HUES48 (cell line): ENCODE data around the gene ZSCAN31.

Source experiments
- H3K27ac ChIP-seq: one replicate; pipeline ENCODE4 v1.7.0; 2013; ENCODE audit warnings: low read depth, low read length, inconsistent platforms
- H3K27me3 ChIP-seq: 2 replicates; pipeline ENCODE4 v1.6.1; 2013; ENCODE audit warnings: mild to moderate bottlenecking, low read length; ENCODE audit not compliant: control insufficient read depth, insufficient read depth
- H3K36me3 ChIP-seq: 2 replicates; pipeline ENCODE4 v1.6.1; 2013; ENCODE audit warnings: low read length; ENCODE audit not compliant: control insufficient read depth, insufficient read depth
- H3K4me1 ChIP-seq: 2 replicates; pipeline ENCODE4 v1.6.1; 2013; ENCODE audit warnings: mild to moderate bottlenecking, low read length; ENCODE audit not compliant: control insufficient read depth, insufficient read depth
- H3K4me3 ChIP-seq: 2 replicates; pipeline ENCODE4 v1.5.1; 2013; ENCODE audit warnings: mild to moderate bottlenecking, low read depth, low read length
- H3K9ac ChIP-seq: 2 replicates; pipeline ENCODE4 v1.6.1; 2013; ENCODE audit warnings: mild to moderate bottlenecking, low read depth, low read length, moderate library complexity
- H3K9me3 ChIP-seq: 2 replicates; pipeline ENCODE4 v1.6.1; 2013; ENCODE audit warnings: low read length; ENCODE audit not compliant: control insufficient read depth, insufficient read depth

Gene ZSCAN31

GRCh38 chr6:28353356-28353755 lies 17.4 kb upstream of the ZSCAN31 start:
- Histone ChIP-seq H3K9ac (no peak overlapping the region), H3K4me3 (no peak overlapping the region), H3K27me3 (no peaks in the 10 kb centered on the region), H3K27ac (no peak overlapping the region), H3K9me3 (no peaks in the 10 kb centered on the region), H3K36me3 (0 out of 2 replicates have a peak, but pooled peaks cover 4% of the 10 kb centered on the region), H3K4me1 (peaks cover 22% of the 10 kb centered on the region)

- H3K4me1 ChIP-seq, result peaks cover 25% of the 10 kb centered on the region
- no peaks in the 10 kb centered on the region for H3K27me3 ChIP-seq
- H3K9me3 ChIP-seq, result no peaks in the 10 kb centered on the region
- H3K36me3 ChIP-seq, result 0 out of 2 replicates have a peak, but pooled peaks cover 4% of the 10 kb centered on the region
- H3K9ac ChIP-seq, result no peak overlapping the region
- H3K4me3 ChIP-seq, result peak overlapping the region; percentile 99
- no peak overlapping the region for H3K27ac ChIP-seq
Observed at GRCh38 chr6:28351493-28351925, 15.6 kb upstream of the ZSCAN31 start.

GRCh38 chr6:28351087-28351486 lies 15.1 kb upstream of the ZSCAN31 start:
- no peak overlapping the region for H3K9ac ChIP-seq
- H3K4me3 ChIP-seq, result peak overlapping the region; percentile 99
- no peak overlapping the region for H3K27ac ChIP-seq
- H3K4me1 ChIP-seq, result peaks cover 21% of the 10 kb centered on the region
- H3K27me3 ChIP-seq, result no peaks in the 10 kb centered on the region
- 0 out of 2 replicates have a peak, but pooled peaks cover 4% of the 10 kb centered on the region for H3K36me3 ChIP-seq
- H3K9me3 ChIP-seq, result no peaks in the 10 kb centered on the region

- H3K9me3 ChIP-seq, result no peaks in the 10 kb centered on the region
- H3K4me3 ChIP-seq, result peak within 1 kb of the TSS; percentile 99
- H3K27me3 ChIP-seq, result no peaks in the 10 kb centered on the region
- peaks cover 13% of the 10 kb centered on the region; the same call in 1 of the 2 replicates for H3K4me1 ChIP-seq
- peak within 1 kb of the TSS; percentile 89 for H3K9ac ChIP-seq
- peak within 1 kb of the TSS; percentile 81 for H3K27ac ChIP-seq
- H3K36me3 ChIP-seq, result 0 out of 2 replicates have a peak, but pooled peaks cover 4% of the 10 kb centered on the region
Observed at GRCh38 chr6:28349892-28350737, 14.2 kb upstream of the ZSCAN31 start, which contains the start of gene ZKSCAN3. TSS of gene ZKSCAN3 (plus strand) at chr6:28349947. CDS start at chr6:28359587, 9,640 bp downstream.

GRCh38 chr6:28349344-28349891 lies 13.5 kb upstream of the ZSCAN31 start:
- peak overlapping the region; percentile 81 for H3K27ac ChIP-seq
- H3K9ac ChIP-seq, result peak overlapping the region; percentile 89
- no peaks in the 10 kb centered on the region for H3K9me3 ChIP-seq

DNA sequence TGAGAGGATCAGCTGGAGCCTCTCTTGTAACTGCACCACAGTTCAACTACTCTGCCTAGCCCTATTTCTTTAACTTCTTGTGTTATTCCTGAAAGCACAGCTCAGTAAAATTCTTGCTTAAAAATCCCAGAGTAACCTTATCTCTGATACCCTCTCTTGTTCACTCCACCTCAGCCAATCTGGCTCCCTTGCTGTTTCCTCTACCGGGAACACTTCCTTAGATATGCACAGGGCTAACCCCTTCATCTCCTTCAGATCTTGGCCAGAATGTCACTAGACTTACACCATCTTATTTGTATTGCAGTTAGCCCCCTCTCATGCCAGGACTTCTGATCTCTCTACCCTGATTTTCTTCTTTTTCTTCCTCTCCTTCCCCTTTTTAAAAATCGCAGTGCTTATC lies 11.2 kb upstream of the ZSCAN31 start:
- Histone ChIP-seq H3K4me1 (peaks cover 13% of the 10 kb centered on the region; the same call in 1 of the 2 replicates), H3K9me3 (no peaks in the 10 kb centered on the region), H3K9ac (no peak overlapping the region), H3K36me3 (no peaks in the 10 kb centered on the region), H3K4me3 (no peak overlapping the region), H3K27ac (no peak overlapping the region), H3K27me3 (no peaks in the 10 kb centered on the region)

More at GRCh38 chr6:28349344-28349891, 13.5 kb upstream of the ZSCAN31 start:
- Histone ChIP-seq H3K4me3 (peak overlapping the region; percentile 99), H3K36me3 (0 out of 2 replicates have a peak, but pooled peaks cover 4% of the 10 kb centered on the region), H3K4me1 (peaks cover 13% of the 10 kb centered on the region; the same call in 1 of the 2 replicates), H3K27me3 (no peaks in the 10 kb centered on the region)

GRCh38 chr6:28345201-28345600 lies 9.3 kb upstream of the ZSCAN31 start:
- Histone ChIP-seq H3K4me3 (no peak overlapping the region), H3K27ac (no peak overlapping the region), H3K9ac (no peak overlapping the region), H3K4me1 (0 out of 2 replicates have a peak, but pooled peaks cover 4% of the 10 kb centered on the region), H3K9me3 (no peaks in the 10 kb centered on the region), H3K36me3 (no peaks in the 10 kb centered on the region), H3K27me3 (no peaks in the 10 kb centered on the region)

DNA sequence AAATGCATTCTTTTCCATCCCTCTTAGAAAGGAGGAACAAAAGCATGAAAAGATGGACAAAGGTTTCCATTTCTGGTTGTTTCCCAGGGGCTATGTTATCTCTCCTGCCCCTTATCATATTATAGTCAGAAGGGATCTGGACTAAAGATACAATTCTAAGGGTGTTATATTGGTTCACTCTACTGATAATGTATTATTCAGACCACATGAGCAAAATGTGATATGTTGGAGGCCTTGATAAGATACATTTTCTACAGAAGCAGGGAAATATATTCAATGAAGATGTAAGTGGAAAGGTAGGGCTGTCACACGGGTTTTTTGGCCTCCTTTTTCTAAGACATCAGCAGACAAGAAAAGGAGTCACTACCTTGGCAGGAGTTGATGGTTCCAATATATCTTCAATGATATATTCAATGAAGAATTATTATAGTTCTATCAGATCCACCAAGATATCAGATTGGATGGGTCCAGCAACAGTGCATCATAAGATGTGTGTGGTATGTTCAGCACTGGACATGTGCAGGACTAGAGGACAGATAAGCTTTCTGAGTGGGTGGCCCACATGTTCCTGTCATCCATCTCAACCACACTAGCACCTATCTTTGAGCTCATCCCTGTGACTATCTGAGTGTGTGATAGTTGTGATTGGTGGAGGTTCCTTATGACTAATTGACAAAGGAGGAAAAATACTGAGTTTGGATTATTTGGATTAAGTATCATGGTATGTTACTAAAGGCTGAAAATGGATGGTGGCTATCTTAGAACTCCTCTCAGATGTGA lies 8.1 kb upstream of the ZSCAN31 start:
- no peak overlapping the region for H3K27ac ChIP-seq
- 0 out of 2 replicates have a peak, but pooled peaks cover 4% of the 10 kb centered on the region for H3K4me1 ChIP-seq
- no peaks in the 10 kb centered on the region for H3K36me3 ChIP-seq
- no peak overlapping the region for H3K9ac ChIP-seq
- no peak overlapping the region for H3K4me3 ChIP-seq
- H3K27me3 ChIP-seq, result no peaks in the 10 kb centered on the region
- H3K9me3 ChIP-seq, result no peaks in the 10 kb centered on the region

DNA sequence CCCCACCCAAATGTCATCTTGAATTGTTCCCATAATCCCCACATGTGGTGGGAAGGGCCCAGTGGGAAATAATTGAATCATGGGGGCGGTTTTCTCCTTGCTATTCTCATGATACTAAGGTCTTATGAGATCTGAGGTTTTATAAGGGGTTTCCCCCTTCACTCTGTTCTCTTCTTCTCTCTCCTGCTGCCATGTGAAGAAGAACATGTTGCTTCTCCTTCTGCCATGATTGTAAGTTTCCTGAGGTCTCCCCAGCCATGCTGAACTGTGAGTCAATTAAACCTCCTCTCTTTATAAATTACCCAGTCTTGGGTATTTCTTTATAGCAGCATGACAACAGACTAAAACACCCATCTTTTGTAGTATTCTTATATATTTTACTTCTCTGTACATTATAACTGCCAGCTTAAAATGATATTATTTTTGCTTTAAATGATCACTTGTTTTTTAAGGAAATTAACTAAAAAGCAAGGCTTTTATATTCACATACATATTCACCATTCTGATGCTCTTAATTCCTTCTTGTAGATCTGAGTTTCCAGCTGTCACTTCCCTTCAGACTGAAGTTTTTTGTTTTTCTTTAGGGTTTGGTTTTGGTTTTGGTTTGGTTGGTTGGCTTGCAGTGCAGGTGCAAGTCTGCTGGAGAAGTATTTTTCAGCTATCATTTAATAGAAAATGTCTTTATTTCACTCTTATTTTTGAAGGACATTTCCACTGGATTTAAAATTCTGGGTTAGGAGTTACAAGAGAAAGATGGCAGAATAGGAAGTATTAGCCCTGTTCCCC lies 4.6 kb upstream of the ZSCAN31 start:
- Histone ChIP-seq H3K9ac (no peak overlapping the region), H3K9me3 (no peaks in the 10 kb centered on the region), H3K27ac (no peak overlapping the region), H3K4me3 (no peak overlapping the region), H3K27me3 (no peaks in the 10 kb centered on the region), H3K4me1 (peaks cover 7% of the 10 kb centered on the region; the same call in 1 of the 2 replicates), H3K36me3 (no peaks in the 10 kb centered on the region)

DNA sequence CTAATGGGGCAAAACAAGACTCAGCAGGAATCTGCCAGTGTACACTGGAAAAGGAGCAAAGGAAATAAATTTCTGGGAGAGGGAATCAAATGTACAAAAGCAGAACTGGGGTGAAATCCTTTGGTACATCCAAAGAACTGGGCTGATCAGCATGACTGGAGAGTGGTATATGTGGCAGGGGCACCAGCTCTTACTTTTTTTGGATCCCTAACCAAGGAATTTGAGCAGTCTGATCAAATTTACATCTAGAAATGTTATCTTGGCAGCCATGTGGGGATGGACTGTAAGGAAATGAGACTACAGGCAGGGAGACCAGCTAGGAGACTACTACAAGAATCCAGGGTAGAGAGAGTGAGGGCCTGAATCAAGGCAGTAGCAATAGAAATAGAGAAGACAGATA lies 1.2 kb upstream of the ZSCAN31 start:
- no peaks in the 10 kb centered on the region for H3K27me3 ChIP-seq
- no peaks in the 10 kb centered on the region for H3K36me3 ChIP-seq
- peaks cover 17% of the 10 kb centered on the region; the same call in 1 of the 2 replicates for H3K4me1 ChIP-seq
- H3K4me3 ChIP-seq, result peak overlapping the region; percentile 80
- H3K27ac ChIP-seq, result peak overlapping the region; percentile 100
- H3K9ac ChIP-seq, result peak overlapping the region; percentile 95
- no peaks in the 10 kb centered on the region for H3K9me3 ChIP-seq
